Measurements from ENCODE around the gene PMPCA.
A peak's percentile ranks its signal among the peaks of the same experiment; 100 is the strongest.

The PMPCA gene

DNA sequence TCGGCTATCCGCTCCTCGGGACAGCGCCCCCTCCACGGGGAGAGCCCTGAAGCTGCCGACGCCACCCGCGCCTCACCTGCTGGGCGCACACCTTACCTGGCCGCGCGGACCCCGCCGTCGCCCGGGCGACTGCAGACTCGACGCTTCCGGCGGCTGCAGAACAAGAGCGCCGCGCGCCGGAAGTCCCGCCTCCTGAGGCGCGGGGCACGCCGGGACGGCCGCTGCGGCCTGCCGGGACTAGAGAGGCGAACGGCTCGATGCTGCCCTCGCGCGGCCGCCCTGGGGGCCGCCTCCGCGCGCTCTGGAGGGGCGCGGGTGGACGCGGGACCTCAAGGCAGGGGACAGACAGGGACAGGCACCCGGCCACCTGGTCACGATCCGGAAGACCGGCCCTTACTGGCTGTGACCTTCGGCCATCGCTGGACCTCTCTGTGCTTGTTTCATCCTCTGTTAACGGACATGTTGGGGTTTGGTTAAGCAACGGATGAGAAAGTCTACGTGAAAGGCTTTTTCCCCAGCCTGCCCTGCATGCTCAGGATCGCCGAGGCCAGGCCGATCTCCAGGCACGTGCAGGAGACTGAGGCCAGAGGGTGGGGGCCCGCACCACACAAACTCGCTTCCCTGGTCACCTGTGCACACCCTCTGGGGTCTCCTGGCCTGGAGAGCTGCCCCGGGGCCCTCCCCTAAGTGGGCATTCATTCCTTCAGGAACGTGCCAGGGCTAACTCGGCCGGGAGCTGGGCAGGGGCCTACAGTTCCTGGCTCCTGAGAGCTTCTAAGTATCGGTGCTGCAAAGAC, 10.2 kb upstream of the PMPCA start, which contains the start of gene SNAPC4:
TSS of gene SNAPC4 (minus strand) at position 133 of the 797 bp plus-strand sequence. CDS start 1,742 bp downstream, outside the sequence.
- TF ChIP-seq, protein P1, sequence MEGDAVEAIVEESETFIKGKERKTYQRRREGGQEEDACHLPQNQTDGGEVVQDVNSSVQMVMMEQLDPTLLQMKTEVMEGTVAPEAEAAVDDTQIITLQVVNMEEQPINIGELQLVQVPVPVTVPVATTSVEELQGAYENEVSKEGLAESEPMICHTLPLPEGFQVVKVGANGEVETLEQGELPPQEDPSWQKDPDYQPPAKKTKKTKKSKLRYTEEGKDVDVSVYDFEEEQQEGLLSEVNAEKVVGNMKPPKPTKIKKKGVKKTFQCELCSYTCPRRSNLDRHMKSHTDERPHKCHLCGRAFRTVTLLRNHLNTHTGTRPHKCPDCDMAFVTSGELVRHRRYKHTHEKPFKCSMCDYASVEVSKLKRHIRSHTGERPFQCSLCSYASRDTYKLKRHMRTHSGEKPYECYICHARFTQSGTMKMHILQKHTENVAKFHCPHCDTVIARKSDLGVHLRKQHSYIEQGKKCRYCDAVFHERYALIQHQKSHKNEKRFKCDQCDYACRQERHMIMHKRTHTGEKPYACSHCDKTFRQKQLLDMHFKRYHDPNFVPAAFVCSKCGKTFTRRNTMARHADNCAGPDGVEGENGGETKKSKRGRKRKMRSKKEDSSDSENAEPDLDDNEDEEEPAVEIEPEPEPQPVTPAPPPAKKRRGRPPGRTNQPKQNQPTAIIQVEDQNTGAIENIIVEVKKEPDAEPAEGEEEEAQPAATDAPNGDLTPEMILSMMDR (conservative IDR thresholded peaks at IDR 0.05; ENCODE audit: low read length): peak; percentile 47
- peak; percentile 77 for DNase-seq (ENCODE audit: low read depth)
- H3K4me3 ChIP-seq (ENCODE audit: low read length): peak within 1 kb of the TSS; percentile 83

DNA sequence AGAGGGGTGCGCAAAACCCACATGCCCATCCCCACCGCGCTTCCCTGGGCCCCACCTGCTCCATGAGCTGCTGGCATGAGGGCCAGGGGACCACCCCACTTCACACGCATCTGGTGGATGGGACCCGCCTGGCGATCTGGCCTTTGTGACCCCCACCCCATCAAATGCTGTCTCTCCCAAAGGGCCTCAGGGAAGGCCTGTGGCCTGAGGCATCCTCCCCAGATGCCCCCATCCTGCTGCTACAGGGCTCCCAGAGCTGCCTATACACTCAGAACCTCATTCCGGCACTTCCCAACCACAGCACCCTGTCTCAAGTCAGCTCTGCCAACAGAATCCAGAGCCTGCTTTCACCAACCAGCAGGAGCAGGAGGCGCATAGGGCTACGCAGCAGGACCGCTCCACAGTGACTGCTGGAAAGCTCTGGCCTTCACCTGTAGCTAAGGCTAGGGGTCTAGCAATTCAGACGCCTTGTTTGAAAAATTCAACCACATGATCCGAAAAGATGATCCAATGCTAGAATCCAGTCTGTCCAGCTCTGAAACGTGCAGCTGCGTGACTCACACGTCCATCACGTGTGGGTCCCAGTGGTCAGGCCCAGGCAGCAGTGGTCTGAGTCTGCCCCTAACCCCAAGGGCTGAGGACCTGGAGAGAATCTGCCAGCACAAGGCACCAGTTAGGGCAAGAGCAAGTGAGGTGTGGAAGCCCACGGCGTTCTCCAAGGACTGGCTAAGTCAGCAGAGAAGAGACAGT, 9.1 kb upstream of the PMPCA start:
- no peak overlapping the region for H3K4me3 ChIP-seq (ENCODE audit: low read length)
- no peak for DNase-seq (ENCODE audit: low read depth)
- TF ChIP-seq, protein P1 (conservative IDR thresholded peaks at IDR 0.05; ENCODE audit: low read length): no peak

DNA sequence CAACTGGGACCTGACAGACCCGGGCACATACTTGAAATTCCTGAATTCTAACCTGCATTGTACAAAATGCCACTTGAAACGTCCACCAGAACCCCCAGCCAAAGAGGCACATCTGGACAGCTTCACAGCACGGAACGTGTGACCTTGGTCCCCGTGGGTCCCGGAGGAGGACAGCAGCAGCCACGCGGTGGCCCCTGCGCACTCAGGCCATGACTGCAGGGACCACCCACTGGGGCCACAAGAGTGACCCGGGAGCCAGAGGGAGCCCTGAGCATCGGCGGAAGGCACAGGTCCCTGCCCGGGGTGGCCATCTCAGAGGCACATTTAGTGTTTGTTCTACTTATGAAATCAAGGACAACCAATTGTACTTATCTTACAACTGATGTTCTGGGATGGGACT, 8.4 kb upstream of the PMPCA start:
- H3K4me3 ChIP-seq (ENCODE audit: low read length): no peak overlapping the region
- no peak for DNase-seq (ENCODE audit: low read depth)
- TF ChIP-seq, protein P1 (conservative IDR thresholded peaks at IDR 0.05; ENCODE audit: low read length): no peak

DNA sequence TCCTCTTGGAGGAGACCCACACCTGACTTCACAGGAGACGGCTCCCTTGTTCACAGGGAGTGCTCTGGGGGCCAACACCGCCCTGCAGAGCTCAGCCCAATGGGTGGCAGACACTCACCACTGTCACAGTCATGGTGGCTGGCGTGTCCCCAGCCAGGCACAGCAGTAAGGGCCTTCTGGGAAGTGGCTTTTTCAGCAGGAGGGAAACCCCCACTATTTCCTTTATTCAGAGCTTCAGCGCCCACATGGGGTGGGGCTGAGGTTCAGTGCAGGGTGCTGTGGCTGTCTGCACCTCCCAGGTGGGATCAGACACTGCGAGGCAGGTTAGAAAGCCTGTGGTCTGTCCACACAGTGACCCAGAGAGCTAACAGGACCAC, 6.9 kb upstream of the PMPCA start:
- DNase-seq (ENCODE audit: low read depth): no peak
- no peak overlapping the region for H3K4me3 ChIP-seq (ENCODE audit: low read length)

DNA sequence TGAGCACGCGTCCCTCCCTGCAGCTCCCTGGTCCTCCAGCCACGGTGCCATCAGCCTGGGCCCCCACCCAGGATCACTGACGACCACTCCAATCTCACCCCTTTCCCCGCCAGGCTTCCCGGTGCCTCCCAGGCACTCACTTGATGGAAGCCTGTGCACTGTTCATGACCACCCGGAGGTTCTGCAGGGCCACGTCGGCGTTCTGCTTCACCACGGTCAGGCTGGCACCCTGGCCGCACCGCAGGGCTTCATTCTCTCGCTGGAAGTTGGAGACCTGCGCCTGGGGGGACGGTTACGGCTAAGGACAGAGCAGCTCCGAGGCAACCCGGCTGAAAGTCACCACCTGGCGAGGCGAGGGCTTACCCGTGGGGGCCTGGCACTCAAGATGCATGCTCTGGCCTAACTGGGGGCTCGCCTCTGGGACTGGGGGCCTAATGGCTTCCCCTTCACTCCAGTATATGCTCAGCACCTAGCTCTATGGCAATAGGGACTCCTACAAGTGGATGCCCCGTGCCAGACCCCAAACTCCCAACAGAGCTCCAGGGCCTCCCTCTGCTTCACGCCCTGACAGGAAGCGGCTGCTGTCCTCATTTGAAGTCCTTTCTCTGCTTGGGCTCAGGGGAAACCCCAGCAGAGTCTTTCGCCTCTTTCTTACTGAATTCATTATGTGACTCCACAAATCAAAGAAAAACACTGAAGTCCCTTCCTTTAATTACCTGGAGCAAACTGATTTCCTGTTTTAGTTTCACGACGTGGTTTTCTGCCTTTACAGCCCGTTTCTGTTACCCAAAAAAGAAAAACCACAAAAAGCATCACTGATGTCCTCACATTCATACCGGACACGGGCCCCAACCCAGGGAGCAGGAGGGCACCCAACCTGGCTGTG, 6.3 kb upstream of the PMPCA start:
- TF ChIP-seq, protein P1 (conservative IDR thresholded peaks at IDR 0.05; ENCODE audit: low read length): no peak
- H3K4me3 ChIP-seq (ENCODE audit: low read length): no peak overlapping the region
- DNase-seq (ENCODE audit: low read depth): no peak

More for the DNA sequence above, 6.9 kb upstream of the PMPCA start:
- TF ChIP-seq, protein P1 (conservative IDR thresholded peaks at IDR 0.05; ENCODE audit: low read length): no peak

DNA sequence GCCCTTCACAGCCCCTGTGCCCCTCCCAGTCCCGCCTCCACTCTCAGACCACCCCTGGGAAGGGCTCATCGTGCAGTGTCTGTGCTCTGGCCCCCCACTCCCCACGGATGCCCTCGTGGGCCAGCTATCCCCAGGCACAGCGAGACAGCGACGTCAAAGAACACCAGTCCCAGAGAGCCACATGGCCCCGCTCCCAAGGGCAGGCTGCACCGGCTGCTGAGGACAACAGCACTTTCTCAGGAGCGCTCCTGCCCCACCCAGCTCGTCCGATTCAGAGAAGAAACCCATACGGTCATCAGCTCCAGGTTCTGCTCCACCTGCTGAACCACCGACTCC, 5.7 kb upstream of the PMPCA start:
- DNase-seq (ENCODE audit: low read depth): no peak
- TF ChIP-seq, protein P1 (conservative IDR thresholded peaks at IDR 0.05; ENCODE audit: low read length): no peak

More for the DNA sequence above, 5.7 kb upstream of the PMPCA start:
- no peak overlapping the region for H3K4me3 ChIP-seq (ENCODE audit: low read length)

All from AG10803 (cell line).